Fibroblast of lung (primary cell): Measurements from ENCODE around the gene SLC8A3. TPM values are rescaled to one million over a fixed set of nuclear protein-coding genes. Genes with fewer than 3 reads are reported as not detected.

Source experiments
- DNase-seq, 2 donors: peaks; one replicate each; pipeline versions ENCODE4 v3.0.0 to v3.0.0-alpha.2; 2010; ENCODE audit warnings: low read depth in 2 of 2
- H2AFZ ChIP-seq: 2 replicates; pipeline ENCODE4 v1.5.1; 2012; ENCODE audit warnings: low read length, control low read depth, inconsistent platforms
- H3K27ac ChIP-seq: 2 replicates; pipeline ENCODE4 v1.5.1; 2011; ENCODE audit warnings: low read length, control low read depth; ENCODE audit not compliant: insufficient read depth
- H3K27me3 ChIP-seq: 2 replicates; pipeline ENCODE4 v1.5.1; 2011; ENCODE audit warnings: mild to moderate bottlenecking, low read length; ENCODE audit not compliant: control insufficient read depth, insufficient read depth
- H3K36me3 ChIP-seq: 2 replicates; pipeline ENCODE4 v1.5.1; 2011; ENCODE audit warnings: low read length; ENCODE audit not compliant: control insufficient read depth, insufficient read depth
- H3K4me1 ChIP-seq: 2 replicates; pipeline ENCODE4 v1.5.1; 2011; ENCODE audit warnings: low read length; ENCODE audit not compliant: control insufficient read depth, insufficient read depth; ENCODE audit errors: extremely low read depth
- H3K4me2 ChIP-seq: 2 replicates; pipeline ENCODE4 v1.5.1; 2011; ENCODE audit warnings: low read length, control low read depth; ENCODE audit not compliant: insufficient read depth; ENCODE audit errors: extremely low read depth
- H3K4me3 ChIP-seq, 4 experiments: fragments of 200-600 bp in 1 of 4; sonication (generic) in 1 of 4; replicated peaks in 1 of 4; 2 replicates each; pipeline ENCODE4 v1.5.1; 2011 to 2016; ENCODE audit warnings: low read length in 4 of 4, low read depth in 3 of 4, mild to moderate bottlenecking in 3 of 4, control low read depth in 2 of 4, inconsistent platforms in 1 of 4, mixed read lengths in 1 of 4; ENCODE audit not compliant: insufficient read depth in 1 of 4; ENCODE audit errors: control extremely low read depth in 1 of 4
- H3K79me2 ChIP-seq: 2 replicates; pipeline ENCODE4 v1.5.1; 2012; ENCODE audit warnings: mild to moderate bottlenecking, low read length, inconsistent platforms; ENCODE audit not compliant: control insufficient read depth, insufficient read depth
- H3K9ac ChIP-seq: 2 replicates; pipeline ENCODE4 v1.5.1; 2011; ENCODE audit warnings: mild to moderate bottlenecking, low read length, control low read depth; ENCODE audit not compliant: insufficient read depth
- H3K9me3 ChIP-seq: 2 replicates; pipeline ENCODE4 v1.5.1; 2012; ENCODE audit warnings: low read depth, low read length; ENCODE audit not compliant: control insufficient read depth, insufficient read depth
- H4K20me1 ChIP-seq: 2 replicates; pipeline ENCODE4 v1.5.1; 2011; ENCODE audit warnings: low read length; ENCODE audit not compliant: control insufficient read depth, insufficient read depth; ENCODE audit errors: extremely low read depth
- CTCF ChIP-seq, 2 donors: IDR thresholded peaks in 1 of 2; conservative IDR thresholded peaks in 1 of 2; 1 replicate in 1 of 2; 2 replicates in 1 of 2; pipeline ENCODE4 v1.5.1; 2011 to 2012; ENCODE audit warnings: low read length in 2 of 2, control low read depth in 1 of 2, inconsistent platforms in 1 of 2, low read depth in 1 of 2, mild to moderate bottlenecking in 1 of 2
- EZH2 ChIP-seq: IDR thresholded peaks from 2 replicates; pipeline ENCODE4 v1.5.1; 2012; ENCODE audit warnings: low read length, control low read depth, mild to moderate bottlenecking; ENCODE audit errors: missing control alignments
- polyA plus RNA-seq, 2 donors: library from polyadenylated mRNA; depleted of rRNA in 1 of 2; stranded (reverse) in 1 of 2; unstranded in 1 of 2; fragments of >200 nt; gene quantifications; 2 replicates each; pipeline ENCODE4 v1.2.1, GENCODE V29; 2011 to 2012; ENCODE audit warnings: missing spikeins in 1 of 2
- total RNA-seq: library from RNA; depleted of rRNA; stranded (reverse); fragments of >200 nt; gene quantifications from 2 replicates; pipeline ENCODE4 v1.2.1, GENCODE V29; 2014

The SLC8A3 gene
- total and polyA plus RNA-seq, 2 donors (not counting 1 experiment from before 2014, with no cell fraction given), result under 0.01 to 0.03 TPM

- Histone ChIP-seq H2AFZ (no peak overlapping the region), H3K9ac (no peak overlapping the region), H3K79me2 (no peaks in the 10 kb centered on the region), H3K4me2 (no peak overlapping the region), H3K4me1 (no peaks in the 10 kb centered on the region), H3K36me3 (no peaks in the 10 kb centered on the region), H3K4me3 (no peak overlapping the region), H3K9me3 (no peaks in the 10 kb centered on the region), H4K20me1 (no peaks in the 10 kb centered on the region), H3K27ac (no peak overlapping the region), H3K27me3 (peaks cover 3% of the 10 kb centered on the region)
- DNase-seq, result no peak
- no peak for TF ChIP-seq EZH2
- TF ChIP-seq CTCF (conservative IDR thresholded peaks at IDR 0.05 in 1 of 2, IDR thresholded peaks at IDR 0.05 in 1 of 2; ENCODE audit: low read depth in 1 of 2, low read length in 2 of 2), result no peak
These were observed 4.6 kb upstream of the SLC8A3 start for GRCh38 chr14:70193396-70193795.

- H3K36me3 ChIP-seq, result no peaks in the 10 kb centered on the region
- H3K9me3 ChIP-seq, result no peaks in the 10 kb centered on the region
- TF ChIP-seq CTCF (conservative IDR thresholded peaks at IDR 0.05 in 1 of 2, IDR thresholded peaks at IDR 0.05 in 1 of 2; ENCODE audit: low read depth in 1 of 2, low read length in 2 of 2), result no peak
- TF ChIP-seq EZH2, result no peak
- H3K27ac ChIP-seq, result no peak overlapping the region
- peaks cover 3% of the 10 kb centered on the region for H3K27me3 ChIP-seq
- H4K20me1 ChIP-seq, result no peaks in the 10 kb centered on the region
- H3K4me3 ChIP-seq, result no peak overlapping the region
- no peak overlapping the region for H3K4me2 ChIP-seq
- no peak overlapping the region for H3K9ac ChIP-seq
- H3K79me2 ChIP-seq, result no peaks in the 10 kb centered on the region
- H3K4me1 ChIP-seq, result no peaks in the 10 kb centered on the region
- no peak for DNase-seq
- no peak overlapping the region for H2AFZ ChIP-seq
These were observed 4.2 kb upstream of the SLC8A3 start for GRCh38 chr14:70192915-70193314.

- H3K79me2 ChIP-seq, result no peaks in the 10 kb centered on the region
- H3K27me3 ChIP-seq, result peaks cover 3% of the 10 kb centered on the region
- H2AFZ ChIP-seq, result no peak overlapping the region
- H3K9me3 ChIP-seq, result no peaks in the 10 kb centered on the region
- DNase-seq, result no peak
- no peak overlapping the region for H3K4me2 ChIP-seq
- H3K36me3 ChIP-seq, result no peaks in the 10 kb centered on the region
- no peak overlapping the region for H3K27ac ChIP-seq
- no peak overlapping the region for H3K9ac ChIP-seq
- no peak for TF ChIP-seq CTCF (conservative IDR thresholded peaks at IDR 0.05 in 1 of 2, IDR thresholded peaks at IDR 0.05 in 1 of 2; ENCODE audit: low read depth in 1 of 2, low read length in 2 of 2)
- no peak for TF ChIP-seq EZH2
- no peaks in the 10 kb centered on the region for H4K20me1 ChIP-seq
- H3K4me1 ChIP-seq, result no peaks in the 10 kb centered on the region
- no peak overlapping the region for H3K4me3 ChIP-seq
These were observed 1.4 kb upstream of the SLC8A3 start for GRCh38 chr14:70190156-70190555.
